Body of pancreas (tissue), 4 donors: ENCODE measurements around the gene SV2B.

Source experiments
- CTCF ChIP-seq, 7 experiments: fragments of 450-650 bp in 4 of 7; fragments of 200-600 bp in 3 of 7; sonication (generic) in 3 of 7; IDR thresholded peaks; one replicate each; pipeline ENCODE4 v1.5.1; 2016 to 2019; ENCODE audit warnings: antibody characterized with exemption in 7 of 7
- POLR2A ChIP-seq, 3 donors: fragments of 450-650 bp; IDR thresholded peaks; one replicate each; pipeline ENCODE4 v1.6.1; 2016; ENCODE audit warnings: antibody characterized with exemption in 3 of 3, mild to moderate bottlenecking in 2 of 3

- no peak for TF ChIP-seq CTCF (IDR thresholded peaks at IDR 0.05)
- no peak for TF ChIP-seq POLR2A (IDR thresholded peaks at IDR 0.05)
Measured at GRCh38 chr15:91237445-91237844, 137.4 kb downstream of the SV2B start.
